Endodermal cell (in vitro differentiated cells): ENCODE results near the gene SLFN13. TPM values are rescaled to one million over a fixed set of nuclear protein-coding genes. Genes with fewer than 3 reads are reported as not detected.

Experiments
- DNase-seq: peaks from one replicate; pipeline ENCODE4 v3.0.0-alpha.2; 2017
- H3K27ac ChIP-seq: 2 replicates; pipeline ENCODE4 v1.5.1; 2013; ENCODE audit warnings: mild to moderate bottlenecking, low read depth, low read length, moderate library complexity
- H3K27me3 ChIP-seq: 2 replicates; pipeline ENCODE4 v1.6.1; 2013; ENCODE audit warnings: mild to moderate bottlenecking, low read length, moderate library complexity; ENCODE audit not compliant: insufficient read depth, control insufficient read depth, poor library complexity, severe bottlenecking
- H3K36me3 ChIP-seq: 2 replicates; pipeline ENCODE4 v1.7.0; 2013; ENCODE audit warnings: mild to moderate bottlenecking, low read length, moderate library complexity; ENCODE audit not compliant: control insufficient read depth, insufficient read depth
- H3K4me1 ChIP-seq: one replicate; pipeline ENCODE4 v1.7.0; 2013; ENCODE audit warnings: low read length; ENCODE audit not compliant: control insufficient read depth, insufficient read depth
- H3K4me3 ChIP-seq: 2 replicates; pipeline ENCODE4 v1.5.1; 2013; ENCODE audit warnings: mild to moderate bottlenecking, low read length, moderate library complexity
- H3K9ac ChIP-seq: 2 replicates; pipeline ENCODE4 v1.6.1; 2013; ENCODE audit warnings: mild to moderate bottlenecking, low read length, moderate library complexity; ENCODE audit not compliant: poor library complexity, severe bottlenecking; ENCODE audit errors: extremely low read depth
- H3K9me3 ChIP-seq: 2 replicates; pipeline ENCODE4 v1.6.1; 2013; ENCODE audit warnings: mild to moderate bottlenecking, low read length, moderate library complexity; ENCODE audit not compliant: control insufficient read depth
- H3K27ac Mint-ChIP-seq: 2 replicates; pipeline ENCODE4 v1.8.0; 2020; ENCODE audit warnings: mixed read lengths
- H3K27me3 Mint-ChIP-seq: 2 replicates; pipeline ENCODE4 v1.8.0; 2021; ENCODE audit warnings: mild to moderate bottlenecking, mixed read lengths; ENCODE audit not compliant: insufficient read depth
- H3K36me3 Mint-ChIP-seq: 2 replicates; pipeline ENCODE4 v1.8.0; 2020; ENCODE audit warnings: low read depth, mixed read lengths
- H3K4me1 Mint-ChIP-seq: 2 replicates; pipeline ENCODE4 v1.8.0; 2020; ENCODE audit warnings: mixed read lengths
- H3K4me3 Mint-ChIP-seq: 2 replicates; pipeline ENCODE4 v1.8.0; 2020; ENCODE audit warnings: mild to moderate bottlenecking, moderate library complexity, mixed read lengths
- H3K9me3 Mint-ChIP-seq: 2 replicates; pipeline ENCODE4 v1.8.0; 2020; ENCODE audit warnings: mild to moderate bottlenecking, mixed read lengths
- WGBS, 2 experiments: methylation state at CpG; one replicate each; pipeline versions ENCODE4 v1.1.5 to v1.1.7; 2013; ENCODE audit warnings: missing lambda C conversion rate in 2 of 2, mixed read lengths in 1 of 2; ENCODE audit not compliant: insufficient coverage in 1 of 2, insufficient read length in 1 of 2; 5-methylcytosine and 5-hydroxymethylcytosine counted together
- total RNA-seq, 2 donors: library from RNA; stranded (reverse); fragmentation: NEBNext Ultra II Directional in 1 of 2; extraction: Animal tissue kit (Norgen Biotek cat#: 25700) in 1 of 2; gene quantifications; 2 replicates in 1 of 2; 3 replicates in 1 of 2; pipeline ENCODE4 v1.2.1, GENCODE V29; 2021
- TF ChIP-seq, protein P1 (sequence below): fragments of 200-600 bp; sonication (generic); conservative IDR thresholded peaks from 2 replicates; pipeline ENCODE4 v1.5.0; 2021; ENCODE audit warnings: antibody characterized with exemption, mild to moderate bottlenecking

The SLFN13 gene
- total RNA-seq, 2 donors from 2014 or later: 27.4 to 58.7 TPM

DNA sequence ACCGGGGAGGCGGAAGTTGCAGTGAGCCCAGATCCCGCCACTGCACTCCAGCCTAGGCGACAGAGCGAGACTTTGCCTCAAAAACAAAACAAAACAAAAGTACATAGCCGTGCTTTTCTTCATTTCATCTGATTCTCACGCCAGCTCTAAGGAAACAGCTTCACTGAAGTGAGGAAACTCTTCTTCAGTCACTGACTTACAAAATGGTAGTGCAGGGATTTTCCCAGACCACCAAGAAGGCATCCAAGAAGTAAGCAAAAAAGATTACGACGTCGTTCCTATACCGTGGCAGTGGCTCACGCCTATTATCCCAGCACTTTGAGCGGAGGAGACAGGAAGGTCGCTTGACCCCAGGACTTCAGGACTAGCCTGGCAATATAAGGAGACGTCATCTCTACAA, 40.4 kb upstream of the SLFN13 start:
- Mint-ChIP-seq H3K27ac (no peak overlapping the region), H3K9me3 (peaks cover 5% of the 10 kb centered on the region), H3K27me3 (peaks cover 98% of the 10 kb centered on the region), H3K4me3 (no peak overlapping the region), H3K36me3 (no peaks in the 10 kb centered on the region), H3K4me1 (peaks cover 2% of the 10 kb centered on the region)
- H3K36me3 ChIP-seq: no peaks in the 10 kb centered on the region
- H3K9ac ChIP-seq: no peak overlapping the region
- no peak overlapping the region for H3K27ac ChIP-seq
- TF ChIP-seq, protein P1, sequence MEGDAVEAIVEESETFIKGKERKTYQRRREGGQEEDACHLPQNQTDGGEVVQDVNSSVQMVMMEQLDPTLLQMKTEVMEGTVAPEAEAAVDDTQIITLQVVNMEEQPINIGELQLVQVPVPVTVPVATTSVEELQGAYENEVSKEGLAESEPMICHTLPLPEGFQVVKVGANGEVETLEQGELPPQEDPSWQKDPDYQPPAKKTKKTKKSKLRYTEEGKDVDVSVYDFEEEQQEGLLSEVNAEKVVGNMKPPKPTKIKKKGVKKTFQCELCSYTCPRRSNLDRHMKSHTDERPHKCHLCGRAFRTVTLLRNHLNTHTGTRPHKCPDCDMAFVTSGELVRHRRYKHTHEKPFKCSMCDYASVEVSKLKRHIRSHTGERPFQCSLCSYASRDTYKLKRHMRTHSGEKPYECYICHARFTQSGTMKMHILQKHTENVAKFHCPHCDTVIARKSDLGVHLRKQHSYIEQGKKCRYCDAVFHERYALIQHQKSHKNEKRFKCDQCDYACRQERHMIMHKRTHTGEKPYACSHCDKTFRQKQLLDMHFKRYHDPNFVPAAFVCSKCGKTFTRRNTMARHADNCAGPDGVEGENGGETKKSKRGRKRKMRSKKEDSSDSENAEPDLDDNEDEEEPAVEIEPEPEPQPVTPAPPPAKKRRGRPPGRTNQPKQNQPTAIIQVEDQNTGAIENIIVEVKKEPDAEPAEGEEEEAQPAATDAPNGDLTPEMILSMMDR: no peak
- H3K4me3 ChIP-seq: no peak overlapping the region
- H3K9me3 ChIP-seq: no peaks in the 10 kb centered on the region
- peaks cover 70% of the 10 kb centered on the region for H3K27me3 ChIP-seq
- no peaks in the 10 kb centered on the region for H3K4me1 ChIP-seq
- no peak for DNase-seq
- 86 to 90% methylated on average over 15 of the region's 15 CpGs for WGBS, 2 experiments

DNA sequence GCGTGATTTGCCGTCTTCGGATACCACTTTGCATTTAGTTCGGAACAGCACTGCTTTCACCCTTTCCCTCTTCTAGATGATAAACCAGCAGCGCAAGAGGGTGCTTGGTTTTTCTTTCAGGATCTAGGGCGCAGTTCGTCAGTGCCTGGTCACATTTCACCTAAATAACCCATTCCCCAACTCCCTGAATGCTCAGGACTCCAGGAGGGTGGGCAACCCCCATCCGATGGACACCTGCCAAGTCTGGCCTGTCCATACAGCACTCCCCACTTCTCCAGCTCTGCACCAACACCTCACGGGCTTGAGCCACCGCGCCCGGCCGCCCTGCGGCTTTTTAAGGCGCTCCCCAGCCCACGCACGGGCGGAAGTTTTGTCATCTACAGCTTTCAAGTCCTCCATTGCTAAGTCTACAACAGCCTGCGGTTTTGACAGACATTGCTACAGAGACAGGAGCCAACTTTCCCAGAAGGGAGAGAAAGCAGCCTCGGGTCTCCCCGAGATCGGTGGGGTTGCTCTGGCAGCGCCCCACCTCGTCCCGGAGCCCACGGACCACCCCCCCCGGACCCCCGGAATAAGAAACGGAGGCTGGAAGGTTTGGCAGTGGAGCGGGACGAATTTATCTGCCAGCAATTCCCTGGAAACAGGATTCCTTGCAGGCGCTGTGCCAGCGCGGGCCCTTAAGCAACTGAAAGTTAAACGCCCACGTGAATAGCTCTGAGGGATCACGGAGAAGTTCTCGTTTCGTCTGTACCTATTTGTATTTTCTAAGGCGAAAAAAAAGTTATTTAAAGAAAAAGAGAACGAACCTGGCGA, 38.6 kb upstream of the SLFN13 start:
- Histone ChIP-seq H3K9me3 (no peaks in the 10 kb centered on the region), H3K27me3 (peaks cover 70% of the 10 kb centered on the region), H3K9ac (no peak overlapping the region), H3K36me3 (no peaks in the 10 kb centered on the region), H3K4me3 (no peak overlapping the region), H3K27ac (no peak overlapping the region), H3K4me1 (no peaks in the 10 kb centered on the region)
- TF ChIP-seq, protein P1: no peak
- 67 to 85% methylated on average over 29 to 42 of the region's 42 CpGs for WGBS, 2 experiments
- peaks cover 2% of the 10 kb centered on the region for H3K4me1 Mint-ChIP-seq
- H3K9me3 Mint-ChIP-seq: peaks cover 10% of the 10 kb centered on the region
- no peak overlapping the region for H3K27ac Mint-ChIP-seq
- H3K36me3 Mint-ChIP-seq: no peaks in the 10 kb centered on the region
- DNase-seq: no peak
- H3K27me3 Mint-ChIP-seq: peaks cover 95% of the 10 kb centered on the region
- peak overlapping the region; percentile 44 for H3K4me3 Mint-ChIP-seq

DNA sequence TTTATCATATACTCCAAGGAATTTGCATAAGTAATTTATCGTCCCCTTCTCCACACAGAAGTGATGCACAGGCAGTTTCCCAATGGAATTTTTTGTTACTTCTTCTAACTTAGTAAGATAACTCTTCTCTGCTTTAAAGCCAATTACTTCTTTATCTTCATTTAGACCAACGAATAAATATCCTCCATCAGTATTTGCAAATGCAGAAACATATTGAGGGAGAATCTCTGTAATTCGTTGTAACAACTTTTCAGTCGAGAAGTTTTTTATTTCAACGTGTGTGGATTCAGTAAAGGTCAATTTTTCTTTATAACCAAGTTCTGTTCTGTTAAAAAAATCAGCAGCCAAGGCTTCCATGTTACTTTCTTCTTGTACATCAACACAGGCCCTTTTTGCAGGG, 30.7 kb upstream of the SLFN13 start:
- H3K4me1 Mint-ChIP-seq: no peaks in the 10 kb centered on the region
- no peak overlapping the region for H3K4me3 Mint-ChIP-seq
- no peaks in the 10 kb centered on the region for H3K36me3 ChIP-seq
- H3K27me3 ChIP-seq: peaks cover 27% of the 10 kb centered on the region
- H3K4me3 ChIP-seq: no peak overlapping the region
- no peak for DNase-seq
- no peaks in the 10 kb centered on the region for H3K9me3 ChIP-seq
- no peak overlapping the region for H3K27ac ChIP-seq
- peaks cover 65% of the 10 kb centered on the region for H3K27me3 Mint-ChIP-seq
- TF ChIP-seq, protein P1: no peak
- 75 to 87% methylated on average over 1 to 5 of the region's 5 CpGs for WGBS, 2 experiments
- H3K36me3 Mint-ChIP-seq: no peaks in the 10 kb centered on the region
- no peaks in the 10 kb centered on the region for H3K4me1 ChIP-seq
- peaks cover 5% of the 10 kb centered on the region for H3K9me3 Mint-ChIP-seq
- no peak overlapping the region for H3K27ac Mint-ChIP-seq
- H3K9ac ChIP-seq: no peak overlapping the region
